ENCODE results near the gene DMXL1.

GRCh38 chr5:119136666-119137318 lies 65.9 kb downstream of the DMXL1 start:
- TF ChIP-seq CTCF (IDR thresholded peaks at IDR 0.05) (no peak), REST (IDR thresholded peaks at IDR 0.05; ENCODE audit: insufficient read depth in 1 of 2, low read depth in 2 of 2, low read length in 1 of 2) (no peak), TCF7L2 (IDR thresholded peaks at IDR 0.05; ENCODE audit: low read depth, low read length) (no peak), POLR2AphosphoS5 (IDR thresholded peaks at IDR 0.05; ENCODE audit: low read depth, low read length) (no peak)

Data from Panc1 (cell line).